ENCODE data around the gene ABHD4. TPM values are rescaled to one million over a fixed set of nuclear protein-coding genes. Genes with fewer than 3 reads are reported as not detected.
"Not testable (repeated sequence)": the region's sequence is repeated elsewhere in the genome, so short reads cannot be mapped to it uniquely, and the experiment has no call there.

Gene ABHD4
- total RNA-seq, 1 experiment from 2014 or later, result 7.7 TPM

GRCh38 chr14:22559041-22559440 is 39.1 kb upstream of the ABHD4 start:
- in situ Hi-C loops (cut with HindIII; ENCODE audit: low pct_unique_long_range_greater_than_20kb, low sequenced_read_pairs), result no loop called here
- no peak for DNase-seq (ENCODE audit: low read depth, low spot score)

GRCh38 chr14:22560662-22561365 is 37.3 kb upstream of the ABHD4 start:
- DNase-seq (ENCODE audit: low read depth, low spot score), result no peak
- in situ Hi-C loops (cut with HindIII; ENCODE audit: low pct_unique_long_range_greater_than_20kb, low sequenced_read_pairs), result no loop called here

GRCh38 chr14:22561366-22561660 is 36.8 kb upstream of the ABHD4 start:
- in situ Hi-C loops (cut with HindIII; ENCODE audit: low pct_unique_long_range_greater_than_20kb, low sequenced_read_pairs), result no loop called here
- no peak for DNase-seq (ENCODE audit: low read depth, low spot score)

- DNase-seq (ENCODE audit: low read depth, low spot score), result no peak
- in situ Hi-C loops (cut with HindIII; ENCODE audit: low pct_unique_long_range_greater_than_20kb, low sequenced_read_pairs), result no loop called here
These were observed 36.2 kb upstream of the ABHD4 start for GRCh38 chr14:22561661-22562579.

GRCh38 chr14:22563987-22564386 is 34.1 kb upstream of the ABHD4 start:
- in situ Hi-C loops (cut with HindIII; ENCODE audit: low pct_unique_long_range_greater_than_20kb, low sequenced_read_pairs), result no loop called here
- DNase-seq (ENCODE audit: low read depth, low spot score), result no peak

GRCh38 chr14:22564463-22564862 is 33.6 kb upstream of the ABHD4 start:
- in situ Hi-C loops (cut with HindIII; ENCODE audit: low pct_unique_long_range_greater_than_20kb, low sequenced_read_pairs), result no loop called here
- DNase-seq (ENCODE audit: low read depth, low spot score), result no peak

GRCh38 chr14:22565391-22565945 is 32.6 kb upstream of the ABHD4 start:
- DNase-seq (ENCODE audit: low read depth, low spot score), result no peak

GRCh38 chr14:22566266-22566665 is 31.8 kb upstream of the ABHD4 start:
- in situ Hi-C loops (cut with HindIII; ENCODE audit: low pct_unique_long_range_greater_than_20kb, low sequenced_read_pairs); DNase-seq (ENCODE audit: low read depth, low spot score): not testable (repeated sequence)

More at GRCh38 chr14:22565391-22565945, 32.6 kb upstream of the ABHD4 start:
- in situ Hi-C loops (cut with HindIII; ENCODE audit: low pct_unique_long_range_greater_than_20kb, low sequenced_read_pairs), result no loop called here

- no peak for DNase-seq (ENCODE audit: low read depth, low spot score)
- in situ Hi-C loops (cut with HindIII; ENCODE audit: low pct_unique_long_range_greater_than_20kb, low sequenced_read_pairs), result no loop called here
These were observed 31.3 kb upstream of the ABHD4 start for GRCh38 chr14:22566845-22567244.

GRCh38 chr14:22567437-22567836 is 30.7 kb upstream of the ABHD4 start:
- in situ Hi-C loops (cut with HindIII; ENCODE audit: low pct_unique_long_range_greater_than_20kb, low sequenced_read_pairs), result no loop called here

GRCh38 chr14:22569106-22569736 is 28.9 kb upstream of the ABHD4 start:
- DNase-seq (ENCODE audit: low read depth, low spot score), result no peak
- in situ Hi-C loops (cut with HindIII; ENCODE audit: low pct_unique_long_range_greater_than_20kb, low sequenced_read_pairs), result no loop called here

More at GRCh38 chr14:22567437-22567836, 30.7 kb upstream of the ABHD4 start:
- no peak for DNase-seq (ENCODE audit: low read depth, low spot score)

GRCh38 chr14:22569737-22570131 is 28.4 kb upstream of the ABHD4 start:
- DNase-seq (ENCODE audit: low read depth, low spot score), result no peak
- in situ Hi-C loops (cut with HindIII; ENCODE audit: low pct_unique_long_range_greater_than_20kb, low sequenced_read_pairs), result no loop called here

- in situ Hi-C loops (cut with HindIII; ENCODE audit: low pct_unique_long_range_greater_than_20kb, low sequenced_read_pairs), result no loop called here
- peak; percentile 85 for DNase-seq (ENCODE audit: low read depth, low spot score)
These were observed 27.8 kb upstream of the ABHD4 start for GRCh38 chr14:22570132-22570949.

GRCh38 chr14:22572562-22573058 is 25.5 kb upstream of the ABHD4 start:
- DNase-seq (ENCODE audit: low read depth, low spot score), result no peak
- in situ Hi-C loops (cut with HindIII; ENCODE audit: low pct_unique_long_range_greater_than_20kb, low sequenced_read_pairs), result no loop called here

GRCh38 chr14:22573804-22574203 is 24.3 kb upstream of the ABHD4 start:
- in situ Hi-C loops (cut with HindIII; ENCODE audit: low pct_unique_long_range_greater_than_20kb, low sequenced_read_pairs), result no loop called here
- DNase-seq (ENCODE audit: low read depth, low spot score), result no peak

- no peak for DNase-seq (ENCODE audit: low read depth, low spot score)
- in situ Hi-C loops (cut with HindIII; ENCODE audit: low pct_unique_long_range_greater_than_20kb, low sequenced_read_pairs), result no loop called here
These were observed 20.7 kb upstream of the ABHD4 start for GRCh38 chr14:22577334-22577908.

GRCh38 chr14:22579236-22579635 is 18.9 kb upstream of the ABHD4 start:
- in situ Hi-C loops (cut with HindIII; ENCODE audit: low pct_unique_long_range_greater_than_20kb, low sequenced_read_pairs), result no loop called here
- DNase-seq (ENCODE audit: low read depth, low spot score), result no peak
